Pancreas (tissue), 10 donors: Measurements from ENCODE around the gene GUCD1. TPM values are rescaled to one million over a fixed set of nuclear protein-coding genes. Genes with fewer than 3 reads are reported as not detected.

ENCODE experiments used
- ATAC-seq, 4 donors: fragments of 200-7000 bp; cut with Tn5 transposase; one replicate each; pipeline versions ENCODE4 v1.8.0 to v1.9.1; 2020; ENCODE audit warnings: mild to moderate bottlenecking in 4 of 4, moderate library complexity in 4 of 4
- DNase-seq, 6 donors: peaks; one replicate each; pipeline ENCODE4 v3.0.0-alpha.2; 2020
- FAIRE-seq: peaks from 2 replicates; lab custom pipeline; 2012; peaks lifted over from hg19 to GRCh38; lab: Jason Lieb, UNC
- H3K27ac ChIP-seq, 4 donors: fragments of 200-600 bp; sonication (generic); 1 replicate in 3 of 4; 2 replicates in 1 of 4; pipeline versions ENCODE4 v1.5.0 to v1.8.0; 2020
- H3K27me3 ChIP-seq, 4 donors: fragments of 200-600 bp; one replicate each; pipeline ENCODE4 v1.8.0; 2021
- H3K36me3 ChIP-seq, 3 donors: fragments of 200-600 bp; sonication (generic) in 1 of 3; one replicate each; pipeline versions ENCODE4 v1.5.0 to v1.8.0; 2020 to 2021
- H3K4me1 ChIP-seq, 3 donors: fragments of 200-600 bp; one replicate each; pipeline ENCODE4 v1.8.0; 2021
- H3K4me3 ChIP-seq, 4 donors: fragments of 200-600 bp; sonication (generic) in 2 of 4; one replicate each; pipeline versions ENCODE4 v1.5.0 to v1.8.0; 2020 to 2021
- H3K9me3 ChIP-seq, 4 donors: fragments of 200-600 bp; one replicate each; pipeline ENCODE4 v1.8.0; 2021
- CTCF ChIP-seq, 4 donors: fragments of 200-600 bp; sonication (generic) in 3 of 4; IDR thresholded peaks; one replicate each; pipeline versions ENCODE4 v1.5.0 to v1.8.0; 2021; ENCODE audit warnings: antibody characterized with exemption in 4 of 4
- WGBS, 2 donors: extraction: QIAGEN DNeasy Blood & Tissue Kit; methylation state at CpG; one replicate each; pipeline ENCODE4 v1.1.7; 2013; 5-methylcytosine and 5-hydroxymethylcytosine counted together
- intact Hi-C, 3 donors: fragments of 100-400 bp; cut with DNase I; formaldehyde crosslinking; loops; one replicate each; pipeline versions ENCODE4 v1.11.1 to v1.14.2; 2022
- polyA plus RNA-seq, 2 donors: library from polyadenylated mRNA; stranded (reverse); fragments of 200-250 nt; gene quantifications; one replicate each; pipeline ENCODE4 v1.2.3, GENCODE V29; 2013
- total RNA-seq, 6 donors: library from RNA; stranded (reverse); fragmentation: NEBNext Ultra II Directional in 4 of 6; extraction: Animal tissue kit (Norgen Biotek cat#: 25700) in 4 of 6; gene quantifications; one replicate each; pipeline versions ENCODE4 v1.2.1 to v1.2.4, GENCODE V29; 2021 to 2023
- donor health status: healthy with polysubstance abuse.
- donor health status: DM: no; HTN: no; CAD: no; lungs with moderate emphysema.
- donor health status: DM: no; HTN: no; CAD: no.
- donor health status: control.
- donor health status: control.
- donor health status: Bipolar disorder and iron deficiency.
- donor health status: DM: yes; HTN: yes; CAD: no.
- donor health status: DM: no; HTN: no; CAD: no.
- donor health status: DM: no; HTN: no; CAD: no.
- donor health status: DM: yes; HTN: yes; CAD: no.

The GUCD1 gene
- total and polyA plus RNA-seq, 8 donors: 39.9 to 55.2 (median 45.9) TPM

GRCh38 chr22:24494528-24495364, 60.2 kb downstream of the GUCD1 start, which contains the start of gene UPB1:
Gene UPB1 (plus strand): TSS chr22:24495332. CDS start chr22:24495404, 72 bp downstream.
- FAIRE-seq (no peak), DNase-seq (peak in 1 of 6 donors; percentile 73), ATAC-seq (peak in 3 of 4 donors; percentile 43 to 58 (median 44))
- intact Hi-C loops: no loop called here
- WGBS, 2 donors: 28 to 31% methylated on average over 71 to 76 of the region's 76 CpGs
- Histone ChIP-seq H3K9me3 (no peaks in the 10 kb centered on the region), H3K27me3 (peaks cover 0 to 3% (median 0%) of the 10 kb centered on the region in 4 donors), H3K4me1 (peaks cover 0 to 4% (median 0%) of the 10 kb centered on the region in 3 donors), H3K27ac (no peak within 1 kb of the TSS), H3K36me3 (no peaks in the 10 kb centered on the region), H3K4me3 (peak within 1 kb of the TSS in 1 of 4 donors; percentile 38)
- no peak for TF ChIP-seq CTCF (IDR thresholded peaks at IDR 0.05)

GRCh38 chr22:24494167-24494527, 60.8 kb downstream of the GUCD1 start:
- peak overlapping the region in 1 of 4 donors; percentile 38 for H3K4me3 ChIP-seq
- ATAC-seq (peak in 3 of 4 donors; percentile 12 to 18 (median 14)), FAIRE-seq (no peak), DNase-seq (no peak)
- H3K27me3 ChIP-seq: peaks cover 0 to 3% (median 0%) of the 10 kb centered on the region in 4 donors
- H3K36me3 ChIP-seq: no peaks in the 10 kb centered on the region
- intact Hi-C loops: no loop called here
- no peak overlapping the region for H3K27ac ChIP-seq
- TF ChIP-seq CTCF (IDR thresholded peaks at IDR 0.05): no peak
- H3K9me3 ChIP-seq: no peaks in the 10 kb centered on the region
- peaks cover 0 to 4% (median 0%) of the 10 kb centered on the region in 3 donors for H3K4me1 ChIP-seq
- 29 to 35% methylated on average over 21 of the region's 21 CpGs for WGBS, 2 donors

GRCh38 chr22:24492391-24492790, 62.5 kb downstream of the GUCD1 start:
- no peak for TF ChIP-seq CTCF (IDR thresholded peaks at IDR 0.05)
- intact Hi-C loops: no loop called here
- DNase-seq: no peak
- no peak for FAIRE-seq
- Histone ChIP-seq H3K4me3 (no peak overlapping the region), H3K36me3 (no peaks in the 10 kb centered on the region), H3K27me3 (peaks cover 0 to 3% (median 0%) of the 10 kb centered on the region in 4 donors), H3K9me3 (no peaks in the 10 kb centered on the region), H3K4me1 (peaks cover 0 to 4% (median 0%) of the 10 kb centered on the region in 3 donors), H3K27ac (no peak overlapping the region)
- no peak for ATAC-seq
- WGBS, 2 donors: 92 to 98% methylated on average over 3 of the region's 3 CpGs

Other genes with a start within 250 kb of the GUCD1 start
- 1 to 10 TPM in 4 of 6 donors, under 1 TPM in 2; 0.85 to 2.7 (median 1.3) TPM for gene ADORA2A, start 127.5 kb downstream of the GUCD1 start, total RNA-seq
- gene ADORA2A, start 127.5 kb downstream of the GUCD1 start, polyA plus RNA-seq: 10 to 100 TPM in 1 of 2 donors, 1 to 10 TPM in 1; 3.6 to 10.4 TPM
- under 1 TPM; 0.08 to 0.32 (median 0.21) TPM for gene UPB1, start 59.8 kb downstream of the GUCD1 start, total RNA-seq
- gene UPB1, start 59.8 kb downstream of the GUCD1 start, polyA plus RNA-seq: 1 to 10 TPM in 1 of 2 donors, under 1 TPM in 1; 0.30 to 2.3 TPM
- 10 to 100 TPM; 15.9 to 36.1 (median 27.8) TPM for gene SNRPD3, start 861 bp upstream of the GUCD1 start, total RNA-seq
- gene SNRPD3, start 861 bp upstream of the GUCD1 start, polyA plus RNA-seq: 10 to 100 TPM; 30.6 to 58.1 TPM
- 10 to 100 TPM in 3 of 6 donors, 1 to 10 TPM in 3; 8.3 to 20.2 (median 9.8) TPM for gene LRRC75B, start 37.9 kb upstream of the GUCD1 start, total RNA-seq
- gene LRRC75B, start 37.9 kb upstream of the GUCD1 start, polyA plus RNA-seq: 100 to 1,000 TPM; 101 to 106 TPM
- gene GGT1, start 48.1 kb upstream of the GUCD1 start, total RNA-seq: 10 to 100 TPM; 23.5 to 60.1 (median 42.8) TPM
- 100 to 1,000 TPM in 1 of 2 donors, 10 to 100 TPM in 1; 92.9 to 195 TPM for gene GGT1, start 48.1 kb upstream of the GUCD1 start, polyA plus RNA-seq
- not detected for gene PIWIL3, start 219.6 kb upstream of the GUCD1 start, total RNA-seq
- not detected for gene PIWIL3, start 219.6 kb upstream of the GUCD1 start, polyA plus RNA-seq